Measurements from ENCODE around the gene ABCG4.

ABCG4 gene

DNA sequence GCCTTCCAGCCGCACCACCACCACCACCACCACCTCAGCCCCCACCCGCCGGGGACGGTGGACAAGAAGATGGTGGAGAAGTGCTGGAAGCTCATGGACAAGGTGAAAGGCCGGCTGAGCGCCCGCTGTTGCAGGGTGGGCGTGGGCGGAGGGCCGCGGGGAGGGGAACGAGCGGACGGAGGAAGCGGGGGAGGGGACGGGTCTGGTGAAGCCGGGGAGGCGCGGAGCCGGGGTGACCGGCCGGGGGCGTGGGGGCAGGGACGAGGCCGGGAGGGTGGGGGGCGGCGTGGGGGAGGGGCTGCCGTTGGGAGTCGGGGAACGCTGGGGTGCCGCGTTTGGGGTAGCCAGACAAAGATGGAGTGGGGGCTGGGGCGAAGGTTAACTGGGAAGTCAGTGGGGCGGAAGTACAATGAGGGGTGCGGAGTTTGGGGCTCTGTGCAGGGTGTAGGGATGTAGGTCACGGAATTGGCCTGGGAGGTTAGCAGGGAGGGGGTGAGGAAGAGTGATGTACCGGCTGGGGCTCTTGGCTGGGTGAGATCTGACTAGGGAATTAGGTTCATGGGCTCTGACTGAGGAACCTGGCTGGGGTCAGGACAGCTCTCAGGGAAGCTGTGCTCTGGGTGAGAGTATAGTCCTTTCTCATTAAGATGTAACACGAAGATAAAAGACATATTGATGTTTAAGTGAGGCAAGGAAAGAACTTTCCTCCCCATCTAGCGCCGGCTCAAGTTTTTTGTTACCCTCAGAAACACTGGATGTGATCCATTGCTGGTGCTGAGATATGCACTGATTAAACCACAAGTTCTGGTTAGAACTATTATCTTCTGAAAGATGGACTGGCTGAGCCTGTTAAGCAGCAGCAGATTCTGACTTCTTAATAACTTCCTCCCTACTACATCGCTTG, 57.9 kb downstream of the ABCG4 start:
- peak; percentile 37 for DNase-seq (ENCODE audit: low read depth)

DNA sequence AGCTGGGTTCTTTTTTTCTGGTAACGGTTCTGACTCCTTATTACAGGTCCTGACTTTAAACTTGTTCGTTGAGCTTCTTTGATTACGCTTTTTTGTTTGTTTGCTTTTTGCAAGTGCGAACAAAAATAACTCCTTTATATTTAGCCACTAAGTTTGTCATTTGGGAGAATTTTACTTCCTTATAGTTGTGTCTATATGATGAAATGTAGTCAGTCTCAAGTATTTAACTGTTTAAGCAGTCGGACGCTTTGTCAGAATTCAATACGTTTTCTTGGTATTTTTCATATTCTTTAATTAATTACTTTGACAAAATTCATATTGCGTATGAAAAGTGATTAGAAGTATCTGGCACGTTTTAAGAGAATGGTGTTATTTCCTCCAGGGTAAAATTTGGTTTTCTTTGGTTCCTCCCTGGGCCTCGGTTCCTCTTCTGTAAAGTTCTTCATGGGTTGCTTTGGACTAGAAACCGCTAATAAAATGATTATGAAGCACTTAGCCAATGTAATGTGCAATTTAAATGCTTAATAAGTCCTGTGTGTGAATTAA, 58.6 kb downstream of the ABCG4 start:
- DNase-seq (ENCODE audit: low read depth) = no peak

DNA sequence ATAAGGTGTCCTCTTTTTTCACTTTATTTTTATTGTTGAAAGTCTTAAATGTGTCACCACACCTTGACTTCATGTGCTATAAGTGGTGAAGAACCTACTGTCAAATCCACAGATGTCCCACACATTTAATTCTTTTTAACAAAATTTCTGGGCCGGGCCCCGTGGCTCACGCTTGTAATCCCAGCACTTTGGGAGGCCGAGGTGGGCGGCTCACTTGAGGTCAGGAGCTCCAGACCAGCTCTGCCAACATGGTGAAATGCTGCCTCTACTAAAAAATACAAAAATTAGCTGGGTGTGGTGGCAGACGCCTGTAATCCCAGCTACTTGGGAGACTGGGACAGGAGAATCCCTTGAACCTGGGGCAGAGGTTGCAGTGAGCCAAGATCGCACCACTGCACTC, 60.3 kb downstream of the ABCG4 start:
- no peak for DNase-seq (ENCODE audit: low read depth)

GRCh38 chr11:119210050-119210449, 61.2 kb downstream of the ABCG4 start:
- no peak for DNase-seq (ENCODE audit: low read depth)
